GM12878 (cell line): ENCODE measurements around the gene COPS6. TPM values are rescaled to one million over a fixed set of nuclear protein-coding genes. Genes with fewer than 3 reads are reported as not detected.
A peak's percentile ranks its signal among the peaks of the same experiment; 100 is the strongest.

Experiments used
- CREM ChIP-seq: IDR thresholded peaks from 2 replicates; pipeline ENCODE4 v1.6.1; 2014; ENCODE audit warnings: antibody characterized with exemption, low read depth
- GABPA ChIP-seq: IDR thresholded peaks from 2 replicates; pipeline ENCODE4 v1.6.1; 2014; ENCODE audit warnings: antibody characterized with exemption, low read depth, mild to moderate bottlenecking, inconsistent platforms
- HDGF ChIP-seq: fragments of 450-650 bp; IDR thresholded peaks from 2 replicates; pipeline ENCODE4 v1.6.1; 2016; ENCODE audit warnings: antibody characterized with exemption
- KDM1A ChIP-seq: fragments of 200-600 bp; sonication (generic); IDR thresholded peaks from 2 replicates; pipeline ENCODE4 v1.6.1; 2016; ENCODE audit warnings: borderline replicate concordance
- MEF2A ChIP-seq: IDR thresholded peaks from 2 replicates; pipeline ENCODE4 v1.6.1; 2011; ENCODE audit warnings: low read depth, mild to moderate bottlenecking, low read length, moderate library complexity; ENCODE audit not compliant: insufficient read depth
- RELA ChIP-seq: fragments of 450-650 bp; IDR thresholded peaks from 2 replicates; pipeline ENCODE4 v1.8.0; 2014; ENCODE audit warnings: borderline replicate concordance; ENCODE audit not compliant: partially characterized antibody
- RUNX3 ChIP-seq: IDR thresholded peaks from 2 replicates; pipeline ENCODE4 v1.6.1; 2012; ENCODE audit warnings: low read length, inconsistent platforms
- SP1 ChIP-seq: IDR thresholded peaks from one replicate; pipeline ENCODE4 v1.6.1; 2011; ENCODE audit warnings: low read depth, low read length
- SREBF1 ChIP-seq: IDR thresholded peaks from 2 replicates; pipeline ENCODE4 v1.6.1; 2012; ENCODE audit warnings: mild to moderate bottlenecking, low read length
- SREBF2 ChIP-seq: IDR thresholded peaks from 2 replicates; pipeline ENCODE4 v1.6.1; 2012; ENCODE audit warnings: mild to moderate bottlenecking, low read length
- TARDBP ChIP-seq: IDR thresholded peaks from 2 replicates; pipeline ENCODE4 v1.6.1; 2016; ENCODE audit warnings: borderline replicate concordance
- polyA plus RNA-seq, 11 experiments: library from polyadenylated mRNA; depleted of rRNA in 4 of 11; unstranded in 6 of 11; stranded (reverse) in 5 of 11; fragments of >200 nt; fragmentation: Nextera tagmentation in 4 of 11; fragmentation: Illumina TruSeq in 1 of 11; extraction: Ambion mirVana in 4 of 11; extraction: Trizol in 1 of 11; gene quantifications; 1 replicate in 1 of 11; 2 replicates in 10 of 11; pipeline versions ENCODE4 v1.2.1 to v1.2.3, GENCODE V29; 2011 to 2016; ENCODE audit warnings: inconsistent platforms in 2 of 11, missing spikeins in 2 of 11, low read depth in 1 of 11
- total RNA-seq, 4 experiments: library from RNA; depleted of rRNA in 3 of 4; stranded (reverse); fragments of >200 nt in 3 of 4; fragmentation: Illumina TruSeq in 1 of 4; extraction: Trizol in 1 of 4; gene quantifications; 2 replicates each; pipeline versions ENCODE4 v1.2.1 to v1.2.3, GENCODE V29; 2013 to 2021
- TF ChIP-seq, protein P1 (sequence below): fragments of 450-650 bp; formaldehyde crosslinking; IDR thresholded peaks from 2 replicates; pipeline ENCODE4 v1.4.0; 2020; ENCODE audit warnings: mild to moderate bottlenecking, moderate library complexity
- TF ChIP-seq, protein P2 (sequence below): fragments of 450-650 bp; IDR thresholded peaks from 2 replicates; pipeline ENCODE4 v1.6.1; 2017; ENCODE audit warnings: mild to moderate bottlenecking
- TF ChIP-seq, protein P3 (sequence below): IDR thresholded peaks from 2 replicates; pipeline ENCODE4 v1.6.1; 2011; ENCODE audit warnings: borderline replicate concordance, low read depth, mild to moderate bottlenecking, moderate library complexity, low read length; ENCODE audit not compliant: insufficient read depth, poor library complexity, severe bottlenecking
- TF ChIP-seq, protein P4 (sequence below): fragments of 150-350 bp; IDR thresholded peaks from 2 replicates; pipeline ENCODE4 v1.6.1; 2014; ENCODE audit warnings: mild to moderate bottlenecking, low read depth, low read length
- TF ChIP-seq, protein P5 (sequence below): fragments of 450-650 bp; IDR thresholded peaks from 2 replicates; pipeline ENCODE4 v1.6.1; 2017; ENCODE audit warnings: mild to moderate bottlenecking, low read depth, inconsistent platforms; ENCODE audit not compliant: poor library complexity, severe bottlenecking
- TF ChIP-seq, protein P6 (sequence below): IDR thresholded peaks from 2 replicates; pipeline ENCODE4 v1.6.1; 2011; ENCODE audit warnings: low read depth, mild to moderate bottlenecking, low read length, moderate library complexity, borderline replicate concordance; ENCODE audit errors: extremely low read depth

COPS6 gene
- total and polyA plus RNA-seq, 10 of the 15 experiments (the other 5 are each of a cell fraction or from before 2014, with no cell fraction given), result 28.5 to 182 (median 81.5) TPM

DNA sequence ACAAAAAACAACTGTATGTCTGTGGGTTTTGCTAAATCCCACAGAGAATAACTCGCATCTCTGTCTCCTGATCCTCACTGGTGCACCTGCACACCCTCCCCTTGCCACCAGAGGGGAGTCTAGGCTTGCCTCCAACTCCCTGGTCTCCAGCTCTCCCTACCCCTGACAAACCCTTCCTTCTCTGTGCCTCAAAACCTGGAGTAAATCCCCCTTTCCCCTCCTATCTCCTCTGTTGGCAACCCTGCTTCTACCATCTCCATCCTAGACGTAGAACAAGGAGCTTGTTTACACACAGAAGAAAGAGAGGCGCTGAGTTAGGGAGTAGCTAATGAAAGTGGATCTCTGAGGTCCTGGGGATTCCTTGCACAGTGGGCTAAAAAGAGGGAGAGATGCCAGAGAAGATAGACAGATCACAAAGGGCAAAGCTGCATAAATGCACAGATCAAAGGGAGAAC, 44.0 kb downstream of the COPS6 start (continued):
- TF ChIP-seq, protein P1, sequence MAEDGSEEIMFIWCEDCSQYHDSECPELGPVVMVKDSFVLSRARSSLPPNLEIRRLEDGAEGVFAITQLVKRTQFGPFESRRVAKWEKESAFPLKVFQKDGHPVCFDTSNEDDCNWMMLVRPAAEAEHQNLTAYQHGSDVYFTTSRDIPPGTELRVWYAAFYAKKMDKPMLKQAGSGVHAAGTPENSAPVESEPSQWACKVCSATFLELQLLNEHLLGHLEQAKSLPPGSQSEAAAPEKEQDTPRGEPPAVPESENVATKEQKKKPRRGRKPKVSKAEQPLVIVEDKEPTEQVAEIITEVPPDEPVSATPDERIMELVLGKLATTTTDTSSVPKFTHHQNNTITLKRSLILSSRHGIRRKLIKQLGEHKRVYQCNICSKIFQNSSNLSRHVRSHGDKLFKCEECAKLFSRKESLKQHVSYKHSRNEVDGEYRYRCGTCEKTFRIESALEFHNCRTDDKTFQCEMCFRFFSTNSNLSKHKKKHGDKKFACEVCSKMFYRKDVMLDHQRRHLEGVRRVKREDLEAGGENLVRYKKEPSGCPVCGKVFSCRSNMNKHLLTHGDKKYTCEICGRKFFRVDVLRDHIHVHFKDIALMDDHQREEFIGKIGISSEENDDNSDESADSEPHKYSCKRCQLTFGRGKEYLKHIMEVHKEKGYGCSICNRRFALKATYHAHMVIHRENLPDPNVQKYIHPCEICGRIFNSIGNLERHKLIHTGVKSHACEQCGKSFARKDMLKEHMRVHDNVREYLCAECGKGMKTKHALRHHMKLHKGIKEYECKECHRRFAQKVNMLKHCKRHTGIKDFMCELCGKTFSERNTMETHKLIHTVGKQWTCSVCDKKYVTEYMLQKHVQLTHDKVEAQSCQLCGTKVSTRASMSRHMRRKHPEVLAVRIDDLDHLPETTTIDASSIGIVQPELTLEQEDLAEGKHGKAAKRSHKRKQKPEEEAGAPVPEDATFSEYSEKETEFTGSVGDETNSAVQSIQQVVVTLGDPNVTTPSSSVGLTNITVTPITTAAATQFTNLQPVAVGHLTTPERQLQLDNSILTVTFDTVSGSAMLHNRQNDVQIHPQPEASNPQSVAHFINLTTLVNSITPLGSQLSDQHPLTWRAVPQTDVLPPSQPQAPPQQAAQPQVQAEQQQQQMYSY (CRISPR knock-in tag), result no peak
- TF ChIP-seq, protein P2, sequence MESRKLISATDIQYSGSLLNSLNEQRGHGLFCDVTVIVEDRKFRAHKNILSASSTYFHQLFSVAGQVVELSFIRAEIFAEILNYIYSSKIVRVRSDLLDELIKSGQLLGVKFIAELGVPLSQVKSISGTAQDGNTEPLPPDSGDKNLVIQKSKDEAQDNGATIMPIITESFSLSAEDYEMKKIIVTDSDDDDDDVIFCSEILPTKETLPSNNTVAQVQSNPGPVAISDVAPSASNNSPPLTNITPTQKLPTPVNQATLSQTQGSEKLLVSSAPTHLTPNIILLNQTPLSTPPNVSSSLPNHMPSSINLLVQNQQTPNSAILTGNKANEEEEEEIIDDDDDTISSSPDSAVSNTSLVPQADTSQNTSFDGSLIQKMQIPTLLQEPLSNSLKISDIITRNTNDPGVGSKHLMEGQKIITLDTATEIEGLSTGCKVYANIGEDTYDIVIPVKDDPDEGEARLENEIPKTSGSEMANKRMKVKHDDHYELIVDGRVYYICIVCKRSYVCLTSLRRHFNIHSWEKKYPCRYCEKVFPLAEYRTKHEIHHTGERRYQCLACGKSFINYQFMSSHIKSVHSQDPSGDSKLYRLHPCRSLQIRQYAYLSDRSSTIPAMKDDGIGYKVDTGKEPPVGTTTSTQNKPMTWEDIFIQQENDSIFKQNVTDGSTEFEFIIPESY, result no peak
- TF ChIP-seq SREBF2 (no peak), MEF2A (no peak), KDM1A (no peak), CREM (no peak), RUNX3 (0 out of 2 replicates have a peak, but pooled peaks have one; percentile 7), HDGF (peak; percentile 81; the same call in 1 of the 2 replicates), SREBF1 (no peak), GABPA (no peak), SP1 (no peak), TARDBP (no peak), RELA (no peak)
- TF ChIP-seq, protein P3, sequence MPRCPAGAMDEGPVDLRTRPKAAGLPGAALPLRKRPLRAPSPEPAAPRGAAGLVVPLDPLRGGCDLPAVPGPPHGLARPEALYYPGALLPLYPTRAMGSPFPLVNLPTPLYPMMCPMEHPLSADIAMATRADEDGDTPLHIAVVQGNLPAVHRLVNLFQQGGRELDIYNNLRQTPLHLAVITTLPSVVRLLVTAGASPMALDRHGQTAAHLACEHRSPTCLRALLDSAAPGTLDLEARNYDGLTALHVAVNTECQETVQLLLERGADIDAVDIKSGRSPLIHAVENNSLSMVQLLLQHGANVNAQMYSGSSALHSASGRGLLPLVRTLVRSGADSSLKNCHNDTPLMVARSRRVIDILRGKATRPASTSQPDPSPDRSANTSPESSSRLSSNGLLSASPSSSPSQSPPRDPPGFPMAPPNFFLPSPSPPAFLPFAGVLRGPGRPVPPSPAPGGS, result no peak
- TF ChIP-seq, protein P4, sequence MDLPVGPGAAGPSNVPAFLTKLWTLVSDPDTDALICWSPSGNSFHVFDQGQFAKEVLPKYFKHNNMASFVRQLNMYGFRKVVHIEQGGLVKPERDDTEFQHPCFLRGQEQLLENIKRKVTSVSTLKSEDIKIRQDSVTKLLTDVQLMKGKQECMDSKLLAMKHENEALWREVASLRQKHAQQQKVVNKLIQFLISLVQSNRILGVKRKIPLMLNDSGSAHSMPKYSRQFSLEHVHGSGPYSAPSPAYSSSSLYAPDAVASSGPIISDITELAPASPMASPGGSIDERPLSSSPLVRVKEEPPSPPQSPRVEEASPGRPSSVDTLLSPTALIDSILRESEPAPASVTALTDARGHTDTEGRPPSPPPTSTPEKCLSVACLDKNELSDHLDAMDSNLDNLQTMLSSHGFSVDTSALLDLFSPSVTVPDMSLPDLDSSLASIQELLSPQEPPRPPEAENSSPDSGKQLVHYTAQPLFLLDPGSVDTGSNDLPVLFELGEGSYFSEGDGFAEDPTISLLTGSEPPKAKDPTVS, result no peak; the same call in 1 of the 2 replicates
- TF ChIP-seq, protein P5, sequence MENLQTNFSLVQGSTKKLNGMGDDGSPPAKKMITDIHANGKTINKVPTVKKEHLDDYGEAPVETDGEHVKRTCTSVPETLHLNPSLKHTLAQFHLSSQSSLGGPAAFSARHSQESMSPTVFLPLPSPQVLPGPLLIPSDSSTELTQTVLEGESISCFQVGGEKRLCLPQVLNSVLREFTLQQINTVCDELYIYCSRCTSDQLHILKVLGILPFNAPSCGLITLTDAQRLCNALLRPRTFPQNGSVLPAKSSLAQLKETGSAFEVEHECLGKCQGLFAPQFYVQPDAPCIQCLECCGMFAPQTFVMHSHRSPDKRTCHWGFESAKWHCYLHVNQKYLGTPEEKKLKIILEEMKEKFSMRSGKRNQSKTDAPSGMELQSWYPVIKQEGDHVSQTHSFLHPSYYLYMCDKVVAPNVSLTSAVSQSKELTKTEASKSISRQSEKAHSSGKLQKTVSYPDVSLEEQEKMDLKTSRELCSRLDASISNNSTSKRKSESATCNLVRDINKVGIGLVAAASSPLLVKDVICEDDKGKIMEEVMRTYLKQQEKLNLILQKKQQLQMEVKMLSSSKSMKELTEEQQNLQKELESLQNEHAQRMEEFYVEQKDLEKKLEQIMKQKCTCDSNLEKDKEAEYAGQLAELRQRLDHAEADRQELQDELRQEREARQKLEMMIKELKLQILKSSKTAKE, result peak; percentile 26
- TF ChIP-seq, protein P6, sequence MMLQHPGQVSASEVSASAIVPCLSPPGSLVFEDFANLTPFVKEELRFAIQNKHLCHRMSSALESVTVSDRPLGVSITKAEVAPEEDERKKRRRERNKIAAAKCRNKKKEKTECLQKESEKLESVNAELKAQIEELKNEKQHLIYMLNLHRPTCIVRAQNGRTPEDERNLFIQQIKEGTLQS, result no peak
